Activated T-cell treated with anti-CD3 and anti-CD28 coated beads, Interleukin-2, amount 50 U/mL, for 48 hours (primary cell): ENCODE data around the gene PDLIM4.

Experiments used
- DNase-seq, 2 experiments: peaks; one replicate each; pipeline ENCODE4 v3.0.0-alpha.2; 2020

Gene PDLIM4

GRCh38 chr5:132283423-132284043, 26.0 kb downstream of the PDLIM4 start:
- no peak for DNase-seq

DNA sequence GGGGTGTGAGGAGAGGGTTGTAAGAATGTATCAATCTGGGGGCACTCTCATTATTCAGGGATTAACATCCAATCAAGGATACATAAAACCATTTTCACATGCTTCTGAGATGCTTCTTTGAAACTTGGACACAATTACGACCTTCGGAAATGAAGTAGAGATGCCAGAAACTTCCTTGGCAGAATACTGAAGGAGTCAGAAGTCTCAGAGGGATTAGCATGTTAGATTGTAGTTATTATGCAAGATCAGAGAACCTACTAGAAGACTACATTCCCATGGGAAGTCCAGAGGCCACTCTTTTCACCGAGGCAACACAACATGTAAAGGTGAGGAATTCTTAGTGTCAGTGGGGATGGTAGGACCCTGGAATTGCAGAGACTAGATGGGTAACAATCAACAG, 31.6 kb downstream of the PDLIM4 start:
- no peak for DNase-seq

- no peak for DNase-seq
These were observed 33.5 kb downstream of the PDLIM4 start for GRCh38 chr5:132291026-132291425.

GRCh38 chr5:132293066-132293991, 35.8 kb downstream of the PDLIM4 start:
- peak; percentile 85 to 87 for DNase-seq

DNA sequence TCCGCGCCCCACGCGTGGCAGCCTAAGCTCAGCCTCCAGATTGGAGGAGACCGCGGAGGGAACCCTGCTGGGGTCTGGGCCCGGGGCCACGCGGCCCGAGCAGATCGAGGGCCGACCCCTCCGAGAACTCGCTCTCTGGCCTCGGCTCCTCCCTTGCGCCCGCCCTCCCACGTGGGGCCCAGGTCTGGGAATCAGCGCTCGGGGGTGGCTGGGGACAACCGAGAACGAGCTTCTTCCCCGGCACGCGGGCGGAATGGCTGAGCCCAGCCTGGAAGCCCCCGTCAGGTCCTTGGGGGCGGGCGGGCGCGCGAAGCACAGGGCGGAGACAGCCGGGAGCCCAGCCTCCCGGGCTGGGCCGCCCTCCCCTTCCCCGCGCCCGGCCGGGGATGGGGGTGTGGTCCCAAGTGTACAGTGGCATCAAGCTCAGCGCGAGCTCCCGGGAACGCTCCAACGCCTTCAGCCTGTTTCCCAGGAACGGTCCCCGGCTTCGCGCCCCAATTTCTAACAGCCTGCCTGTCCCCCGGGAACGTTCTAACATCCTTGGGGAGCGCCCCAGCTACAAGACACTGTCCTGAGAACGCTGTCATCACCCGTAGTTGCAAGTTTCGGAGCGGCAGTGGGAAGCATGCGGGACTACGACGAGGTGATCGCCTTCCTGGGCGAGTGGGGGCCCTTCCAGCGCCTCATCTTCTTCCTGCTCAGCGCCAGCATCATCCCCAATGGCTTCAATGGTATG, 36.7 kb downstream of the PDLIM4 start, which contains the start of gene SLC22A4:
TSS of gene SLC22A4 (plus strand) at position 403 of the 736 bp plus-strand sequence. CDS start at position 626, 223 bp downstream.
- DNase-seq = peak; percentile 92

DNA sequence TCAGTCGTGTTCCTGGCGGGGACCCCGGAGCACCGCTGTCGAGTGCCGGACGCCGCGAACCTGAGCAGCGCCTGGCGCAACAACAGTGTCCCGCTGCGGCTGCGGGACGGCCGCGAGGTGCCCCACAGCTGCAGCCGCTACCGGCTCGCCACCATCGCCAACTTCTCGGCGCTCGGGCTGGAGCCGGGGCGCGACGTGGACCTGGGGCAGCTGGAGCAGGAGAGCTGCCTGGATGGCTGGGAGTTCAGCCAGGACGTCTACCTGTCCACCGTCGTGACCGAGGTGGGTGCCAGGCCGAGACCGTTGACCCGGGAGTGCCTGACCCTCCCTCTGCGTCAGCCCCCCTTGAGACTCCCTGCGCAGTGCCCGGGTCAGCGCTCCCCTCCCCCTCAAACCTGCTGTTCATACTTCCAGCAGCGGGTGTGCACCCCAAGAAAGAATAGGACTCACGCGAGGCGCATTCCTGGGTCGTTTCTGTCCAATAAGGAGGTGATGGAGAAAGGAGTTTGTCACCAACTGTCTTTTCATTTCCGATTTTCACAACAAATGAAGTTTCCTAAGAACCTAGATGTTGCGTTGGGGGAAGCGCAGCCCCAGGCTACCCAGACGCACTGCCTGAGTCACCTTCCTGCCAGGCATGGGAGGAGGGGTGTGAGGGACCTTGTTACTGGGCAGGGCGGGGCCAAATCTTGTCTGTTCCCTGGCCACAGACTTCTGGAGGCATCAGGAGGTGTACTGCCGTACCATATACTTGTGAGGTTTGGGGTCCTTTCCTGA, 37.4 kb downstream of the PDLIM4 start:
- DNase-seq = peak; percentile 82 to 87

DNA sequence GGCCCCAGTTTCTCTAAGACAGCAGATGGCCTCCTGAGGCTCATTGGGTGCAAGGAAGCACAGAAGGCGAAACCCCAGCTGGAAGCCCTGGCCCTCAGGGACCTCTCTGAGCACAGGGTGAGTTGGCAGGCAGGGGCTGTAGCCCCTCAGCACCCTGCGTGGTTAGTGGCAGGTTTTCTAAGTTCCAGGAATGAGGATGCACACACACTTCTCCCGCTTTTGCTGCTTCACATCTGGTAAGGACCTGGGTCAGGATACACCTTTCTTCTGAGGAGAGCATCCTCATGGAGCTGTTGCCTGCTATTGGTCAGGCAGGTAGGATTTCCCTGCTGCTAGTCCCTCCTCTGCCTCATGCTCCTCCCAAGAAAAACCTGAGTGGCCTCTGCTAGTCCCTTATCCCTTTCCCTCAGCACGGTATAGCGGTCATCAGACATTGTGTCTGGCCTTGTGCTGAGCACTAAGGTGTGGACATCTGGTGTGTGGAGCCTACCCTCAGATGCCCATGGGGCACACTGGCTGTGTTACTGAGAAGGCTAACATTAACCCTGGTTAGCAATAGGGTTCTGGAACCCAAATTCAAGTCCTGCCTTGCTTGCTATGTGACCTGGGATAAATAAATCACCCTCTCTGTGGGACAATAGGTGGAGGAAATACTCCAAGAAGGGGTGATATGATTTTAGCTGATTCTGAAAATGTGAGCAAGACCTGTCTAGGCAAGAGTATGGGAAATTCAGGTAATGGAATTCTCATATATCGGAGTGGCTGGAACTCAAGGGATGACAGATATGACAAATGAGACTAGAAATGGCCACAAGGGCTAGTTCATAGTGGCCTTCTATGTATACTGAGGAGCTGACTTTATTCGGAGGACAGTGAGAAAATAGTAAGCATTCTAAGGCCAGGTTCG, 38.3 kb downstream of the PDLIM4 start:
- no peak for DNase-seq

- DNase-seq = no peak
These were observed 39.0 kb downstream of the PDLIM4 start for GRCh38 chr5:132296412-132297016.

GRCh38 chr5:132297211-132297940, 39.9 kb downstream of the PDLIM4 start:
- no peak for DNase-seq

GRCh38 chr5:132298298-132299212, 41.1 kb downstream of the PDLIM4 start:
- DNase-seq = no peak

GRCh38 chr5:132299917-132300316, 42.4 kb downstream of the PDLIM4 start:
- no peak for DNase-seq

DNA sequence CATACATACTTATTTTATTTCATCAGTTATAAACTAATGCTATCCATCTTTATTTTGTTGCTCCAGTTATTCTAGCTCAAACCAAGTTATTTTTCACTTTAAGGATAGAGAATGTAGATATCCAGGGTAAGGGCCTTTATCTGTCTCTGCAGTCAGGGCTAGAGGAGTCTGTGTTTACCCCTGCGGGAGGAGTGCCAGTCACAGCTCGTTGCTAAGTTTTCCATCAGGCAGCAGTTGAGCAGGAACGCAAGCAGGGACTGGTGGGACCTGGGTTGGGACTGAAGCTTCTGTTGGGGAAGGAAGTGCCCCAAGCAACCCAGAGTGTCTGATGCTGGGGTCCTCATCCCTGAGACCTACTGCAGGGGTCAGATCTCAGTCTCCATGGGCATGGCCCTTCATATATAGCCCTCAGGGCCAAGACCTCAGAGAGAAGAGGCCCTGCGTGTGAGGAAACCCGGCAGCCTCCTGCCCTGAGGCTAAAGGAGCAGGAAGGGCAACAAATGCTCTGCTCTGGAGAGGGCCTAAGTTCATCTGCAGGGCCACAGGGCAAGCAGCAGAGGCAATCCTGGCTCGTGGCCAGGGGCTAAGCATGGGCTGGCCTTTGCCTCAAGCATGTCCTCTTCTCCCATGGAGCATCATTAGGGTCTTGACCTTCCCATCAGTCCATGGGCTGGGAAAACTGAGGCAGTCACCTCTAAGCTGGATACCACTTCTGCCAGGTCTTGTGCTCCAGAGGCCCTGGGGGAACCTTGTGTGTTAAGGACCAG, 43.3 kb downstream of the PDLIM4 start:
- no peak for DNase-seq

DNA sequence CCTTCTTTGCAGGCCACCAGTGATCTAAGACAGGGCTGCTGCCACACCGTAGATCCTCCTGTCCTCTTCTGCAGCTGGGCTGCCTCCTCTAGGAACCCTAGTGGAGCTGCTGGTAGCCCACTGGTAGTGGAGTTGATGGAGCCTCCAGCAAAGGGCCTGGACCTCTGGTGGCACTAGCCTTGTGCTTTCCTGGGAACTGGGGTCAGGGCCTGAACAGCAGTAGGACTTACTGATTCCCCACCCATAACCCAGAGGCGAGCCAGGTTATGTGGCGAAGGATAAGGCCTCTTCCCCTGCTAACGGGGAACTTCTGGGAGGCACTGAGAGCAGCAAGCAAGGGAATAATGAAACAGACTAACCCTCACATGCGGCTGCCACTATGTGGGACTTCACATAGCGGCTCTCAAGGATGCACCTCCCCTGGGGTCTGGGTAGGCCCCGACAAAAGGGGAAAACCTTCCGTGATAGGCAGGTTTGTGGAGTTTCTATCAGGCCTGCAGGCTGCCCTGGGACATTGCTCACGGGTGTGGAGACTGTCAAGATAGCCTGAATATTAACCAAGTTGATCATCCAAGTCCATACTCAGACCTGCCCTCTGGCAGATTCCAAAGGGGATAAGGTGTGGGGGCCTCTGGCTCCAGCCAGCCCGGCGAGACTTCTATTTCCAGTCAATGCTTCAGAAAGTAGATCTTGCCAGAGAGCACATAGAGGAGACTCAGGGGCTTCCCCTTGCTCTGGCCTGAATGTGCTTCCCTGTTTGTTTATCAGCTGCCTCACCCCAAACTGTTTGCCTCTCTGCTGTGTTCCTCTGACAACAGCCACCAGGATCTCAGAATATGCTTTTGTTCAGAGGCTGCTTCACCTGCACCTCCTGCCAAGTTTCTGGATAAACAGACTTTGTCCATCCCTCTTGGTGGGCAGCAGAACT, 44.1 kb downstream of the PDLIM4 start:
- DNase-seq = no peak

- no peak for DNase-seq
These were observed 44.9 kb downstream of the PDLIM4 start for GRCh38 chr5:132302413-132302812.

GRCh38 chr5:132303589-132303988, 46.1 kb downstream of the PDLIM4 start:
- DNase-seq = no peak

- DNase-seq = no peak
These were observed 47.9 kb downstream of the PDLIM4 start for GRCh38 chr5:132305420-132305819.

DNA sequence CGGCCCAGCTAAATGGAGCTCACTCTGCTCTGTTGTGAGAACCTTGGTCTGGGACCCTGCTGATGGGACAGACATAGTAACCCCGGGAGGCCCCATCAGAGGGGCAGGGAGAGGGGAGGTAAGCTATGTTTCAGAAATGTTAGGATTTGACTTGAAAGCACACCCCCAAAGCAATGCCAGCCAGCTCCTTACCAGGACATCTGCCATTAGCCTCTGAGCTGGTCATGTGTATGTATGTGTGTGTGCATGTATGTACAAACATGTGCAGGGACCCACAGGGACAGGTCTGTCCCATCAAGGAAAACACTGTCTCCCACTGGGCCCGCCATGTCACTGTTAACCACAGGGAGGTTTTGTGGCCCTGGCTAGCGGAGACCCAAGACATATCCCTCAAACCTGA, 51.2 kb downstream of the PDLIM4 start:
- no peak for DNase-seq
